SIG-M5 treated with dmso at 0.1 percent for 504 hours (cell line): ENCODE measurements around the gene PORCN.
"Not testable (repeated sequence)": the region's sequence is repeated elsewhere in the genome, so short reads cannot be mapped to it uniquely, and the experiment has no call there.

Experiments used
- DNase-seq: peaks from one replicate; lab custom pipeline; 2025; ENCODE audit not compliant: unreplicated experiment; lab: John Stamatoyannopoulos, UW

Gene PORCN

GRCh38 chrX:48539345-48540027 is 30.7 kb downstream of the PORCN start, which contains the start of gene TBC1D25:
Gene TBC1D25 (plus strand): TSS chrX:48539714. CDS start chrX:48539798, 84 bp downstream.
- DNase-seq, result peak; percentile 96

GRCh38 chrX:48540028-48540375 is 31.2 kb downstream of the PORCN start:
- peak; percentile 34 for DNase-seq

DNA sequence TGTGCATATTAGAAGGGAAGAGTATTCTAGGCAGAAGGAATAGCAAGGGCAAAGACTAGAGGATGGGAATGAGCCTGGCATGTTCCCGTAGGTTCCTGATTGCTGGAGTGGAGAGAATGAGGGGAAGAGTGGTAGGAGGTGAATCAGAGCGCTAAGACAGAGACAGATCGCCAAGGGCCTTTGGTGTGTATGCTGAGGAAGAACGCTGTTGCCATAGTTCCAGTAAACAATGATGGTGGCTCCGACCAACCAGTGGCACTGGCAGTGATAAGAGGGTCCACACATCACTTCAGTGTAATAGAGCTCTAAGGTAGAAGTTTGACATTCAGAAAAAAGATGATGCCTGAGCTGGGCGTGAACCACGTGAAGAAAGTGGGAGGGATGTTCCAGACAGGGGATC is 31.7 kb downstream of the PORCN start:
- no peak for DNase-seq

GRCh38 chrX:48541140-48541814 is 32.5 kb downstream of the PORCN start:
- DNase-seq, result no peak

GRCh38 chrX:48548871-48549270 is 40.1 kb downstream of the PORCN start:
- no peak for DNase-seq

DNA sequence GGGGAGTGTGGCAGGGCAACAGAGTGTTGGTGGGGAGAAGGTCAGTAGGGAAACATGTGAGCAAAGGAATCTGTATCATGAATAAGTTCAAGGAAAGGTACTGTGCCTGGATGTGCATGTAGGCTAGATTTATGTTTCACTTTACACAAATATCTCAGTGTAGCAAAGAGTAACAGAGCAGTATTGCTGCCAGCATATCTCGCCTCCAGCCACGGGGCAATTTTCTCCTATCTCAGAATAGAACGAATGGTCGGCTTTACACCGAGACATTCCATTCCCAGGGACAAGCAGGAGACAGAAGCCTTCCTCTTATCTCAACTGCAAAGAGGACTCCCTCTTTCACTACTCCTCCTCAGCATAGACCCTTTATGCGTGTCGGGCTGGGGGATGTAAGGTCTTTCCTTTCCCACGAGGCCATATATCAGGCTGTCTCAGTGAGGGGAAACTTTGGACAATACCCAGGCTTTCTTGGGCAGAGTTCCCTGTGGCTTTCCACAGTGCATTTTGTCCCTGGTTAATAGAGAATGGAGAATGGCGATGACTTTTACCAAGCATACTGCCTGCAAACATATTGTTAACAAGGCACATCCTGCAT is 47.0 kb downstream of the PORCN start:
- DNase-seq, result not testable (repeated sequence)

GRCh38 chrX:48558271-48558670 is 49.5 kb downstream of the PORCN start:
- DNase-seq, result no peak

DNA sequence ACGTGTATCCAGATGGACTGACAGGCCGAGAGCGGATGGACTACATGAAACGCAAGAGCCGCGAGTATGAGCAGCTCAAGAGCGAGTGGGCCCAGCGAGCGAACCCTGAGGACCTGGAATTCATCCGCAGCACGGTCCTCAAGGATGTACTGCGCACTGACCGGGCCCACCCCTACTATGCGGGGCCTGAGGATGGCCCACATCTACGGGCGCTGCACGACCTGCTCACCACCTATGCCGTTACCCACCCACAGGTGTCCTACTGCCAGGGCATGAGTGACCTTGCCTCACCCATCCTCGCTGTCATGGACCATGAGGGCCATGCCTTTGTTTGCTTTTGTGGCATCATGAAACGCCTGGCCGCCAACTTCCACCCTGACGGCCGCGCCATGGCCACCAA is 50.8 kb downstream of the PORCN start:
- DNase-seq, result no peak

DNA sequence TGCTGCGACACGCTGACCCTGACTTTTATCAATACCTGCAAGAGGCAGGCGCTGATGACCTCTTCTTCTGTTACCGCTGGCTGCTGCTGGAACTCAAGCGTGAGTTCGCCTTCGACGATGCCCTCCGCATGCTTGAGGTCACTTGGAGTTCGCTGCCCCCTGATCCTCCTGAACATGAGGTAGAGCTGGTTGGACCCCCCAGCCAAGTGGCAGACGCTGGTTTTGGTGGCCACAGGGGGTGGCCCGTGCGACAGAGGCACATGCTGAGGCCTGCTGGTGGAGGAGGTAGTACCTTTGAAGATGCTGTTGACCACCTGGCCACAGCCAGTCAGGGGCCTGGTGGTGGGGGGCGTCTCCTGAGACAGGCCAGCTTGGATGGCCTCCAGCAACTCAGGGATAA is 51.3 kb downstream of the PORCN start:
- no peak for DNase-seq

- DNase-seq, result no peak
Observed at GRCh38 chrX:48560681-48561080, 51.9 kb downstream of the PORCN start.

- no peak for DNase-seq
Observed at GRCh38 chrX:48569958-48570357, 61.2 kb downstream of the PORCN start.
